CD4-positive, alpha-beta T cell treated with Interleukin-15 for 4 hours (primary cell): ENCODE results near the gene NNAT.
"Not testable (repeated sequence)": the region's sequence is repeated elsewhere in the genome, so short reads cannot be mapped to it uniquely, and the experiment has no call there.

Experiments
- DNase-seq: peaks from one replicate; pipeline ENCODE4 v3.0.0-alpha.2; 2020; ENCODE audit warnings: low spot score

Gene NNAT

DNA sequence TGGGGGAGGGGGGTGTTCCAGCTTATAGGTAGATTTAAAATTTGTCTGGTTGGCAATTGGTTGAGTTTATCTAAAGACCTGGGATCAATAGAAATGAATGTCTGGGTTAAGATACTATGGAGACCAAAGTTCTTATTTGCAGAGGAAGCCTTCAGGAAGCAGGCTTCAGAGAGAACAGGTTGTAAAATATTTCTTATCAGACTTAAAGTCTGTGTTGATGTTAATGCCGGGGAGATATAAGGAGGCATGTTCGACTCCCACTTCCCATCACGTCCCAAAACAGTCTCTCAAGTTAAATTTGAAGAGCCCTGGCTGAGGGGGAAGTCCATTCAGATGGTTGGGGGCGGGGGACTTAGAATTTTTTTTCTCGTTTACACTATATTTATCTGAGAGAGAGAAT, 19.0 kb downstream of the NNAT start:
- DNase-seq, result no peak

DNA sequence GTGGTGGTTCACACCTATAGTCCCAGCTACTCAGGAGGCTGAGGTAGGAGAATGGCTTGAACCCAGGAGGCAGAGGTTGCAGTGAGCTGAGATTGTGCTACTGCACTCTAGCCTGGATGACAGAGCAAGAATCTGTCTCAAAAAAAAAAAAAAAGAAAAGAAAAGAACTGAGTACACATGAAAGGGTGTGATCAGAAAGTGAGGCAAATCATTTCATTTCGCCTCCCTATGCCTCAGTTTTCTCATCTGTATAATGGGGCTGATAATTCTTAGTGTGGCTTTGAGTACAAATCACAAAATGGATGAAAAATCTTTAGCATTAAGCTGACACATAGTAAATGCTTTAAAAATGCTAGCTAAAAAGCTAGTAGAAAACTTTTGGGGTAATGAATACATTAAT, 19.8 kb downstream of the NNAT start:
- DNase-seq, result not testable (repeated sequence)

DNA sequence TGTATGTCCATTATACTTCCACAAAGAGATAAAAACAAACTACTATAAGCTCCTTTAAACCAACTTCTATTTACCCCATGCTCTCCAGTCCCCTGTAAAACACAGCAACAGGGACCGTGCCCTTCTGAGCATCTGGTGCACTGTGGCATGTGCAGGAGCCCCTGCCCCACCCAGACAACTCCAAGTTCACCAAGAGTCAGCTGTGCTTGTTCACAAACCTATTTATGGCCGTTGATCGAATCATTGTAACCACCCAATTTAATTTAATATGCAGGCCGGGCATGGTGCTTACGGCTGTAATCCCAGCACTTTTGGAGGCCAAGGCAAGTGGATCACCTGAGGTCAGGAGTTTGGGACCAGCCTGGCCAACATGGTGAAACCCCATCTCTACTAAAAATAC, 20.3 kb downstream of the NNAT start:
- no peak for DNase-seq

DNA sequence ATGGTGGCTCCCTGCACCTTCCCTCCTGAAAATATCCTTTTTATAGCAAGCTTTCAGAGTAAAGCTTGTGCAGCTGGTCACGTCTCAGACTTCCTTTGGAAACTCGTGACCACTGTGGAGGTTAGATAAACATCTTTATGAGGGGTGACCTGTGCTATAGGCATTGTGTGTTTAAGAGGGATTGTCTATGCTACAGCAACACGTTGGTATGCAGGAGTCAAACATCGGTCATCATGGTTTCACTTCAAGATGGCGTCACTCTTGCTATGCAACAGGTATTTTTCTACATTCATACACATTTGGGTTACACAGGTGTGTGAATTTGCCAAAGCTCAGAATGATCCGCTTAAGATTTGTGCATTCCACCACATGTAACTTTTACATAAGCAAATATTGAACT, 21.2 kb downstream of the NNAT start:
- DNase-seq, result no peak

DNA sequence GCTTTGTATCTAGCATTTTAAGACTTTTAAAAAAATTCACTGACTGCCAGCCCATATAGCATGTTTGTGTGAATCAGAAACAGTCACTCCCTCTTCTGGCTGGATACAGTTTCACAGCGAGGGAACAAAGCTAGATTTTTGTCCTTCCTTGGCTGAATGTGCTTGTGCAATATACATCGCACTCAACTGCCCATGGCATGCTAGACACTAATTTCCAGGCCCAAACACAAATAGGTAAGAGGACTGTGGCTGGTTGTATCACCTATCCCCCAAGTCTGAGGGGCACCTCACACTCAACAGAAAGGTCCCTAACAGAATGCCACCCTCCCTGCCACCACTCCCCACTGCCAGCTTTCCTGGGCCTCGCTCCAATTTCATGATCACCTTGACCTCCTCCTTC, 22.8 kb downstream of the NNAT start:
- no peak for DNase-seq

DNA sequence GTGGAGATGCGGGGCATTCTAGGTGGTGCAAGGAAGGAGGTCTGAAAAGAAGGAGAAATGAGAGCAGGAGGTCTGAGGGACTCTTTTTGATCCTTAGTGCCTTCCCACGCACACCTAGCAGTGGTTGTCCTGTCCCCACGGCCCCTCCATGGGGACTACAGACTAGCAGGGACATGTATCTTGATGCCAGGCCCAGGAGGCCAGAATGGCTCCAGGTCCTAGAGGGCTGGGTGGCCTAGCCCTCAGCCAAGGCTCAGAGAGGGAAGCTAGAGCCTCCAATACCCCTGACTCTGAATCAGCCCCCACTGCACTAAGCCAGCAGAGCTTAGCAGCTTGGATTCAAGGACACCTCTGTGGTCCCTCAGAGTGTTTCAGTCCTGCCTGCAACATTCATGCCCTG, 23.3 kb downstream of the NNAT start:
- DNase-seq, result no peak

DNA sequence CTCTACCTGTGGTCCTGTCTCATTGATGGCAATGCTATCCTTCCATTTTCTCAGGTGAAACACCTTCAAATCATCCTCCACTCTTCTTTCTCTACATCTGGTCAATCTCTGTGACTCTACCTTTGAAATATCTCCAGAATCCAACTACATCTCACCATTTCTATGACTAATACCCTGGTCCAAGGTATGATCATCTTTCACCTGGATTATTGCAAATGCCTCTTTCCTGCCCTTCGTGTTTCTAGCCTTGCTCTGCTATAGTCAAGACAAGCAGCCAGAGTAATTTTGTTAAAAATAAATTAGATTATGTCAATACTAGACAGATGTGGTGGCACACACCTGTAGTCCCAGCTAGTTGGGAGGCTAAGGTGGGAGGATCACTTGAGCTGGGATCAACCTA, 24.5 kb downstream of the NNAT start:
- no peak for DNase-seq

DNA sequence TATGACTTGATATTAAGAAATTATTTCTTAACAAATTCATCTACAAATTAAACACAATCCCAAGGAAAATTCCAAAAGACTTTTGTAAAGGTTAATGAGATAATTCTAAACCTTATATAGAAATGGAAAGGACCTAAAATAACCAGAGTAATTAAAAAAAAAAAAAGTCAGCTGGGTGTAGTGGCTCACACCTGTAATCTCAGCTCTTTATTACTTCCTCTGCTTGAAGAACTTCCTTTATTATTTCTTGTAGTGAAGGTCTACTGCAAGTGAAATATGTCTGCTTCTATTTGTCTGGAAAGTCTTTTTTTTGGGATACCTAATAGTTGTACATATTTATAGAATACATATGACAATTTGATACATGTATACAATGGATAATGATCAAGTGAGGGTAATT, 26.9 kb downstream of the NNAT start:
- no peak for DNase-seq

DNA sequence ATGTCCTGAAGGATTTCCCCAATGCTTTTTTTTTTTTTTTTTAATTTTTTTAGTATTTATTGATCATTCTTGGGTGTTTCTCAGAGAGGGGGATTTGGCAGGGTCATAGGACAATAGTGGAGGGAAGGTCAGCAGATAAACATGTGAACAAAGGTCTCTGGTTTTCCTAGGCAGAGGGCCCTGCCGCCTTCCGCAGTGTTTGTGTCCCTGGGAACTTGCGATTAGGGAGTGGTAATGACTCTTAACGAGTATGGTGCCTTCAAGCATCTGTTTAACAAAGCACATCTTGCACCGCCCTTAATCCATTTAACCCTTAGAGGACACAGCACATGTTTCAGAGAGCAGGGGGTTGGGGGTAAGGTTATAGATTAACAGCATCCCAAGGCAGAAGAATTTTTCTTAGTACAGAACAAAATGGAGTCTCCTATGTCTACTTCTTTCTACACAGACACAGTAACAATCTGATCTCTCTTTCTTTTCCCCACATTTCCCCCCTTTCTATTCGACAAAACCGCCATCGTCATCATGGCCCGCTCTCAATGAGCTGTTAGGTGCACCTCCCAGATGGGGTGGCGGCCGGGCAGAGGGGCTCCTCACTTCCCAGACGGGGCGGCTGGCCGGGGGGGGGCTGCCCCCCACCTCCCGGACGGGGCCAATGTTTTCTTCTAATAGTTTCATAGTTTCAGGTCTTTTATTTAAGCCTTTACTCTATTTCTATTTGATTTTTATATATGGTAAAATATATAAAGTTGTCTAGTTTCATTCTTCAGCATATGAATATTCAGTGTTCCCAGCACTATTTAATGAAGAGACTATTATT, 29.3 kb downstream of the NNAT start:
- not testable (repeated sequence) for DNase-seq

DNA sequence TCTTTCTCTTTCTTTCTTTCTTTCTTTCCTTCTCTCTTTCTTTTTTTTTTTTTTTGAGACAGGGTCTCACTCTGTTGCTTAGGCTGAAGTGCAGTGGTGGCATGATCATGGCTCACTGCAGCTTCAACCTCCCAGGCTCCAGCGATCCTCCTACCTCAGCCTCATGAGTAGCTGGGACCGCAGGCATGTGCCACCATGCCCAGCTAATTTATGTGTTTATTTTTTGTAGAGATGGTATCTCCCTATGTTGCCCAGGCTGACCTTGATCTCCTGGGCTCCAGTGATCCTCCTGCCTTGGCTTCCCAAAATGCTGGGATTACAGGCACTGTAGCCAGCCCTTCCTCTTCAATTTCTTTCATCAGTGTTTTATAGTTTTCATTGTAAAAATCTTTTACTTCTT, 30.6 kb downstream of the NNAT start:
- not testable (repeated sequence) for DNase-seq

DNA sequence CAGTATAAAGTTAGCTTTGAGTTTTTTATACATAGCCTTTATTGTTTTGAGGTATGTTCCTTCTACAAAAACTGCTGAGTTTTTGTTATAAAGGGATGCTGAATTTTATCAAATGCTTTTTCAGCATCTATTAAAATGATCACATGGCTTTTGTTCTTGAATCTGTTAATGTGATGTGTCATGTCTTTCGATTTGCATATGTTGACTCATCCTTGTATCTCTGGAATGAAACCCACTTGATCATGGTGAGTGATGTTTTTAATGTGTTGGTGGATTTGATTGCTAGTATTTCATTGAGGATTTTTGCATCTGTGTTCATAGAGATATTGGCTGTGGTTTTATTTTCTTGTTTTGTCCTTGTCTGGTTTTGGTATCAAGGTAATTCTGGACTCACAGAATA, 31.4 kb downstream of the NNAT start:
- no peak for DNase-seq

DNA sequence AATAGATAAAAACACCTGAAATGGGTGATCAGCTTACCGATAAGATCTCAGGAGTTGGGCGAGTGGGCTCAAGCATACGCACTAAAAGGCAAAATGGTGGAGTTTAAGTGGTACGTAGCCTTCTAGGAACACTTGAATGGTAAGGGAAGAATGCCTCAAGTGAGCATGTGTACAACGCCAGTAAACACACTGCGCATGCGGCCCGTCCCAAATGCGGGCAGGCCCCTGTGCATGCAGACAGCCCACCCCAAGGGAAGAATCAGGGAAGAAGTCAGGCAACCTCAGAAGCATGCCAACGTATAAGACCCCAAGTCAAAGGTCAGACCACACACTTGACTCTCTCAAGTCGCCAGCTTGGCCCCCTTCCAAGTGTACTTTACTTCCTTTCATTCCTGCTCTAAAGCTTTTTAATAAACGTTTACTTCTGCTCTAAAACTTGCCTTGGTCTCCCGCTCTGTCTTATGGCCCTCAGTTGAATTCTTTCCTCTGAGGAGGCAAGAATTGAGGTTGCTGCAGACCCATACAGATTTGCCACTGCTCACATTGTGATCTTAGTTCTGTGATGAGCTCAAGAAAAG, 33.8 kb downstream of the NNAT start:
- DNase-seq, result not testable (repeated sequence)

DNA sequence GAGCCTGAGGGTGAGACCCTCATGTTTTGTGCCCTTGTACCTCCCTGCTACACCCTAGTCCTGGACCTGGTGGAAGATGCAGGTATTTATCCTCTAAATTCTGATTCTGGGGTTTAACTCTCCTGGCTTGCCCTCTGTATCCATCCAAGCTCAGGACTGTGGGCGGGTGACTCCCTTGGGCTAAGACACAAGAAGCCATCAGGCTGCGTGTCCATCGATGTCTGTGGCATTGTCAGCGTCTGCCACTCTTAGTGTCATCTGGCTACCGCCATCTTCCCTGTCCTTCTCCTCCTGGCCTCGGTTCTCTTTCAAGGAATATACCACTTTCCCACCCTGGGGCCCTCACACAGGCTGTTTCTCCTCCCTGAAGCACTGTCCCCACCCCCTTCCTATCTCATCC, 35.5 kb downstream of the NNAT start:
- no peak for DNase-seq

DNA sequence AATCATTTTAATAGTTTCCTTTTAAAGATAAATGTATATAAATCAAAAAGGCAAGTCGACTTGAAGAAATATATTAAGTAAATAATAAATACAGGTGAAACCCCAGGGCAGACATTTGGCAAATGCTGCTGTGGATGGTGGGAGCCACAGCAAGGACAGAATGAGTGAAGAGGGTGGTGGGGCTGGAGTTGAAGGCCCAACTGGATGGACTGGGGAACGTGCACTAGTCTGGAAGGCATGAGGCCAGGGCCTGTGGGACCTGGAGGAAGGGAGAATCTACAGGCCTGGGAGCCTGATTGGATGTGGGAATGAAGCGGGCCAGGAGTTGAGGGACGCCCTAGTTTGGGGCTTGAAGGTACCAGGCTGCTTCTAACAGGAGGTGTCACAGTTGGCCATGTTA, 37.3 kb downstream of the NNAT start:
- no peak for DNase-seq

DNA sequence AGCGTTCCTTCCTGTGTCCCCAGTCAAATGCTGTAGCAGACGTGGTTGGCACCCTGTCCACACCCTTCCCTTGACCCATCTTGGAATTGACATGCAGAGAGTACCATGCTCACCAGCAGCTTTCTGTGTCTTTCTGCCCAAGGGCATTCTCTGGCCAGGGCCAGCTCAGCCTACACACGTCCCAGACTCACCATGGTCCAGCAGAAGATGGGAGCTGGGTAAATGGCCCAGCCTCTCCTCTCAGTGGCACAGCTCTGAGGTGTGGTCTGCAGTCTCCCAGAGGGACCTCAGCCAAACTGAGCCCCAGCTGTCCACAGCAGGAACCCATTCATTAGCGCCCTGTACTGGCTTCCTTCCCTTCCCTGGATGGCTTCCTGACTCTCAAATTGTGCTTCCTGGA, 37.7 kb downstream of the NNAT start:
- no peak for DNase-seq

DNA sequence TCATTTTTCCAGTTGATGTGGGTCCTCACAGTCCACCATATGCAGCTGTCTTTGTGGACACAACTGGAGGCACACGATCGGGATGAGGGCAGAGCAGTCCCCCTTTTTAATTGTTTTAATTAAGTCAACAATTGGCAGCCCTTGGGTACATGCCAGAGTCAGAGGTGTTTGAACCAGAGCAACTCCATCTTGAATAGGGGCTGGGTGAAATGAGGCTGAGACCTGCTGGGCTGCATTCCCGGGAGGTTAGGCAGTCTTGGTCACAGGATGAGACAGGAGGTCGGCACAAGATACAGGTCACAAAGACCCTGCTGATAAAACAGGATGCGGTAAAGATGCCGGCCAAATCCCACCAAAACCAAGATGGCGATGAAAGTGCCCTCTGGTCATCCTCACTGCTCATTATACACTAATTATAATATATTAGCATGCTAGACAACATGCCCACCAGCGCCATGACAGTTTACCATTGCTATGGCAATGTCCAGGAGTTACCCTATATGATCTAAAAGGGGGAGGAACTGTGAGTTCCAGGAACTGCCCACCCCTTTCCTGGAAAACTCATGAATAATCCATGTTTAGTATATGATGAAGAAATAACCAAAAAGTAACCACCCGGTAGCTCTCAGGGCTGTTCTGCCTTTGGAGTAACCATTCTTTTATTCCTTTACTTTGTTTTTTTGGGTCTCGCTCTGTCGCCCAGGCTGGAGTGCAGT, 38.4 kb downstream of the NNAT start:
- no peak for DNase-seq

DNA sequence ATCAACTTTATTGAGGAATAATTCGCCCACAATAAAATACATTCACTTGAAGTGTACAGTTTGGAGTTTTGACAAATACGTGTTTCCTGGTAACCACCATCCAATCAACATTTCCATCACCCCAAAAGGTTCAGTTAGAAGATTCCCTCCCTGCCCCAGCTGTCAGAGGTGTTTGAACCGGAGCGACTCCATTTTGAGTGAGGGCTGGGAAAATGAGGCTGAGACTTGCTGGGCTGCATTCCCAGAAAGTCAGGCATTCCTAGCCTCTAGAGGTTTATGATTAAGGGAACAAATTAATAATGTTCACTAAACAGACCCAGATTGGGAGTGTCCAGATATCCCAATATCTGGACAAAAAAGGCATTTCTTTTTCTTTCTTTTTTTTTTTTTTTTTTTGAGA, 39.6 kb downstream of the NNAT start:
- no peak for DNase-seq

DNA sequence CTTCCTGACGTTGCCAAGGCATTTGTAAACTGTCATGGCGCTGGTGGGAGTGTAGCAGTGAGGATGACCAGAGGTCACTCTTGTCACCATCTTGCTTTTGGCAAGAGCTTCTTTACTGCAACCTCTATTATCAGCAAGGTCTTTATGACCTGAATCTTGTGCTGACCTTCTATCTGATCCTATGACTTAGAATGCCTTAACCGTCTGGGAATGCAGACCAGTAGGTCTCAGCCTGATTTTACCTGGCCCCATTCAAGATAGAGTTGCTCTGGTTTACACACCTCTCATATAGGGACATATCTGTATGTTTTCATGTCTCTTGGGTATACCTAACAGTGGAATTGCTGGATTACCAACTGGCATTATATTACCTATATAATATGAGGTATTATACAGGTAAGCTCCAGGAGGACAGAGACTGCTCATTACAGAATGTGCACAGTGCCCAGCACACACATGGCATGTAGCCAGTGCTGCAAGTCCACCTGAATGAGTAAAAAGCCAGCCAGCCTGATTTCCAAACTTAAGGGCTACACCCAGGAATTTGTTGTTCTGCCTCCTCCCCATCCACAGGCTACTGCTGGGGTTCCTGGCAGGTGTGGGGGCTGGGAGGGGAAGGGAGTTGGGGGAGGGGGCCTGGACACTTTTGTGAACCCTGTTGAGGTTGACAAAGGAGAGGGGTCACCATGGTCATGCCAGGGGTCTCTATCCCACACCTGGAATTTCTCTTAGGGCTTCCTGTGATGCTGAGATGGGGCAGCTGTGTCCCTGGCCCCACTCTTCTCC, 41.8 kb downstream of the NNAT start:
- no peak for DNase-seq

DNA sequence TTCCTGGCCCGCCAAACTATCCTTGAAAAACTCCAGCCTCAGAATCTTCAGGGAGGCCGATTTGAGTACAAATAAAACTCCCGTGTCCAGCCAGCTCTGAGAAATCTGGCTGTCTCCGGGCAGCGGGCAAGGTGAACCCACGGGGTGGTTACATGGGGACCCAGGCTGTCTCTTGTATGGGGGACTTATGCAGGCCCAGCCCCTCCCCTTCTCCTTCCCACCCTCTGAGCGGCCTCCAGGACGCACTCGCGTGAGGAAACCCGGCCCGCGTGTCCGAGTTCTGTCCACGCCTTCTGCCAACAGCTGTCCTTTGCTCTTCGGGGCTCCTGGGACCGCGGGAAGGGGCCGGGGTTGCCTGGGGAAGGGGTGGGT, 43.0 kb downstream of the NNAT start:
- no peak for DNase-seq

DNA sequence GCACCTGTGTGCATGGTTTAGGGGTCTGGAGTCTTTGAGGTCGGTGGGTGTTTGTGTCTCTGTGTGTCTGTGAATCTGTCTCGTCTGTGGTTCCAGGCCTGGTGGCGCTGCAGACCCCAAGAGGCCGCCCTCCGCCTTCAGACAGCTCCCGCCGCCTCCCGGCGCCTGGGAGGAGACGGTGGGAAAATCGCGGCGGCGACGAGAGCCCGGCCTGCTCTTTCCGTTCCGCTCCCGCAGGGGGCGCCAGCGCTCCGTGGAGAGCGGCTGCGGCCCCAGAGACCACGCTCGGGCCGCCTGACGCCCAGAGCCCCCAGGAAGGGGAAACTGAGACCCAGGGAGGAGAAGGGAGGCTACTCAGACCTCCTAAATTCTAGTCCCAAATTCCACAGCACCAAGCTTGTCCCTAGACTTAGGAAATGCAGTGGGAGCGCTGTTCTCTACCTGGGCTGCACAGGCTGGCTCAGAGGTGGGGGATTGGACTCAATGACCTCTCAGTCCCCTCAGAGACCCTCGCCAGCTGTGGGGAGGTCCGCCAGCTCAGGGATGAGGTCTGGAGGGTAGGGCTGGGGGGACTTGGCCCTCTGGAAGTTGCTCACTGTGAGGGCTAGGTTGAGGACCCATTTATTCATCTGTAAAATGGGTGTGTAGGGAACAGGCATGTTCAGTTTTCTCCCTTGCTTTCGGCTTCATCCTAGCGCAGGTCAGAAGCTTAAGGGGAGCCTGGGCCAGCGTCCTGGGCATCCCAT, 43.5 kb downstream of the NNAT start:
- DNase-seq, result peak; percentile 19

DNA sequence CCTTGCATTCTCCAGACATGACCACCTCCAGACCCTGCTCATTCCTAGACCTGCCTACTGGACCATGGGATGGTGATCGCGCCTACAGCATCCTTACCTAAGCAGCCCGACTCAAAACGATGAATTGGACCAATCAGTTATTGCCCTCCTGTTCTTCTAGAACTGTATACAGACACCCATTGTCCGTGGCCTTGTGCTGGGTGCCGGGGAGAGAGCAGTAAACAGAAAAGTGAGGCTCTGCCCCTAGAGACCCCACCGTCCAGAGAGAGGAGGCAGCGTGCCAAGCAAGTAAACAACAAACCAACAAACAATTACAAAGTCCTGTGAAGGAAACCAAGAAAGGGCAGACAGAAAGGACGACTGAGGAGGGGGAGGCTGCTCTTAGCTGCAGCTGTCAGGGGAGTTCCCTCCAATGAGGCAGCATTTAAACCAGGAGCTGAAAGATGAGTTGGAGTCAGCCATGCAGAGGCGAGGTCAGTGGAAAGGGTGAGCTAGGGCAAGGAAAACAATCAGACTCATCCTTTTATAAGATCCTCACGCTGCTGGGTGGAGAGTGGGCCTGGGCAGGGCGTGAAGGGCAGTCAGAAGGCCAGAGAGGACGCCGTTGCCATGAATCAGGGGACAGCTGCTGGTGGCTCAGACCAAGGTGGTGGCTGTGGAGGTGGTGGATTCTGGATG, 44.2 kb downstream of the NNAT start:
- no peak for DNase-seq
